HG02642 (cell line): ENCODE data around the gene NCAPG.

Source experiments
- ATAC-seq: cut with Tn5 transposase; IDR thresholded peaks from one replicate; pipeline ENCODE4 v1.9.1; 2021; ENCODE audit warnings: mild to moderate bottlenecking; ENCODE audit not compliant: unreplicated experiment, poor library complexity

NCAPG gene

DNA sequence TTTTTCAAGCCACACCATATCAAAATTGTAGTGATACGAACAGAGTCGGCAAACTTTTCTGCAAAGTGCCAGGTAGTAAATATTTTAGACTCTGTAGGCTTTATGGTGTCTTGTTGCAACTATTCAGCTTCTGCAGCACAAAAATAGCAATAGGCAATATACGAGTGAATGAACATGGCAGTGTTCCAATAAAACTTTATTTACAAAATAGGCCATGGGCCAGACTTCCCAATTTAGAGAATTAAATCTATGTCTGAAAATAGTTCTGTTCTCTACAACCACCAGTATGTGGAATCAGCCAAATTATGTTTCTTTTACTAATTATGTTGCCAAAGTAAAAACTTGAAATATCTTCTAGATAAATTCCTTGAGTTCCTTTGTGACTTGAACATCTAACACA lies 56.5 kb downstream of the NCAPG start:
- no peak for ATAC-seq

DNA sequence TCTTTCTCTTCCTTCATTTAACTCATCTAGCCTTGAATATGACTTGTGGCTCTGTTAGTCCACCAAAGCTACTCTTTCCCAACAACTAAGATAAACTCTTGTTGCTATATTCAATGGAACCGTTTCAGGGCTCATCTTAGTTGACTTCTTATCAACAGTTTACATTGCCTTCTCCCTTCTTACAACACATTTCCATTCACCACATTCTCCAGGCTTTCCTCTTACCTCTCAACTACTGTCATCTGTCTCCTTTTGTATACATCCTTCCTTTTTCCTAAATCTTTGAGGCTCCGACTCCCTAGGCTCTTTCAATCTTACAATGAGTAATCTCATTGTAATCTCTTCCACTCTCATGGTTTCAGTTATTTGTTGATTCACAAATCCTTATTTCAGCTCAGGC lies 58.5 kb downstream of the NCAPG start:
- ATAC-seq, result no peak

DNA sequence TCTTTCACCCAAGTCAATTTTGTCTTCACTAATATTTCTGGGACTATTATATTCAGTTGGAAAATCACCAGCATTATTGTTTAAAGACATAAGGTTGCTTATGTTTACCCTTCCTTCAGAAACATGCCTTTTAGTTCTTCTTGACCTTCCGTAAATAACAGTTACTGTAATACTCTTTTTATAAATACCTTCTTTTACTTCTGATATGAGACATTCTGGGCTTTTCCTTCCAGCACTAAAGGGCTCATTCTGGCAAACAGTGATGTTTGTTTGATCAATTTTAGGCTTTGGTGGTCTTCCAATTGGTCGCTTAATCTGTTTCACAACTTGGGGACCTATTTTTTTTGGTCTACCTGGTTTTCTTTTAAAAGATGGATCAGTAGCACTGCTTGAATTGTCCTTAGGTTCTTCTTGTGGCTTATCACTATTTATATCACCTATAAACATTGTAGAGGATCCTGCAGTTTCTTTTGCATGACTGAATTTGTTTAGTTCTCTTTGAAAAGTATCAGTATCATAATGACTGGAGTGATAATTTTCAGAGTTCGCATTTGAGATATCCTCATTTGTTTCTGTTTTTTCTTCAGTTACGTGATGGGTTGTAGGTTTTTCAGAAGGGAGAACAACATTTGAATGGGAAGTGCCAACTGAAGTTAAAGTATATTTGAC lies 64.8 kb downstream of the NCAPG start:
- peak; percentile 95 for ATAC-seq

DNA sequence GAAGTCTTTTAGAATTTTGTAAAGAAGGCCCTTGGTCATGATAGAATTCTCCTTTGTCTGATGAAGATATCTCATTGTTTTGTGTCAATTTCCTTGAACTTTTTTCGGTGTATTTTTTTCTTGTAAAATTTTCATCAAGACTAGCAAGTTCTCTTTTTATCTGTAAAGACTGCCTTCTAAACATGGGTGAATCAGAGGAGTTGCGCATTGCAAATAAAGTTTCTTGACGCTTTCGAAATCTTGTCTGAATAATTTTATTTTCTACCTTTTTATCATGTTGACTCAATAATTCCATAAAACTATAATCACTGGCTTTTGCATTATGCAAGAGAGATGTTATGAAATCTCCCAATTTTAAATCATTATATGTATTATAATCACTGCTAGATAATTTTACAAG lies 66.2 kb downstream of the NCAPG start:
- no peak for ATAC-seq

DNA sequence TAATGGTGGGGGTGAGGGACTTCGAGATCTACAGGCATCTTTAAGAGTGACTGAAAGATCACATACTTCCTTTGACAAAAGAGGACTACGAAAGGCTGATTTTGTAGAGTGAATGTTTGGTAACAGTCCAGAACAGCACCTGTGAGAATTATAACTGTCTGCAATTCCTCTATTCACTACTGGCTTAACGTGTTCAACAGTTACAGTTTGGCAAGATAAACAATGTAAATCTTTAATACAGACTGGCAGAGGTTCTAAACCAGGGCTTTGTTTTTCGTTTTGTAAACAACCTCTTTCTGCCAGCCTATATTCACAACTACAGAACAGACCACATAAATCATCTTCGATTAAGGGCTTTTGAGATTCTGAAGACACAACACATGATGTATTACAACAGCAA lies 66.9 kb downstream of the NCAPG start:
- no peak for ATAC-seq

DNA sequence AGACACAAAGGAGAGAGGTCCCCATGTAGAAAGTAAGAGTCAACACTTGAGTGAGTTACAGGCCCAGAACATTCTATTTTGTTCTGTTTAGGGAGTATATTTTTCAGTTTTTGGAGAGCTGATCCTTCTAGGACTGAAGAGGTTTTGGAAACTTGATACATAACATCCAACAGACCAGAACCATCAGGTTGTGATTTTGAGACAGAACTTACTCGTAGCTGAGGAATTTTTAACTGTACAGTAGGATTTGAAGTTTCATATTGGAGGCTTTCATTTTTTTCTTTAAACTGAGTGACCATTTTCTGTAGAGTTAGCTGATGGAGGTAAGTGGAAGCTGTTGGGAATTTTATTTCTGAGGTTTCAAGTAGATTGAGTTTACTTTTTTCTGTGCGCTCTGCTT lies 73.3 kb downstream of the NCAPG start:
- no peak for ATAC-seq

DNA sequence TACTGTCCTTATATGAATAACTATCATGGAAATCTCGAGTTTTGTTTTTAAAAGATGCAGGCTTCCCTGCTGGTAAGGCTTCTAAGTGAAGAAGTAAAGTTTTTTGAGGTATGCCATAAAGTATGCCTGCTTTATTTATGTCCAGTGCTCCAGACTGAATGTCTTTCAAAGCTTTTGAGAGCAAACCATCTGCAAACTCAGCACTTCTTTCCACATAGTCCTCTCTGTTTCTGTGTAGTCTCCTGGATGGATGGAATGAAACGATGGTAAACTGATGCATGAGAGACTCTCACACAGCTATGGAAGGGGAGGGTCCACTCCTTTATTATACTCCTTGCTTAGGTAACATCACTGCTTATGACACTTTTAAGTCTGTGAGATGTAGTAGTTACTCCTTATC lies 73.7 kb downstream of the NCAPG start:
- ATAC-seq, result no peak

DNA sequence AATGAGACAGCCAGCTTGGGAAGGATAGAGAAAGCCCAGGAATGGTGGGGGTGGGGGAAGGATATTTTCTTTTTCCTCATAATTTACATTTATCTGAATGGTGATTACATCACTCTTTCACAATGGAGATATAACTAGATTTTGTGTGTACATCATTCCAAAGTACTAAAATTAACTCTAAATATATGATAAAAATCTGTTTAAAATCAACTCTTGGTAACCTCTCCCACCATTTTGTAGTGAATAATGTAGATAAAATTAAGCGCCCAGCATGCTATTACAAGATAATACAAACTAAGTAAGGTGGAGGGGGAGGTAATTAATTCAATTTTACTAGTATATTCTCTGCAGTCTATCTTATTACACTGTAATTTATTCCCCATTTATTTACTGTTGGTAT lies 78.9 kb downstream of the NCAPG start:
- no peak for ATAC-seq

DNA sequence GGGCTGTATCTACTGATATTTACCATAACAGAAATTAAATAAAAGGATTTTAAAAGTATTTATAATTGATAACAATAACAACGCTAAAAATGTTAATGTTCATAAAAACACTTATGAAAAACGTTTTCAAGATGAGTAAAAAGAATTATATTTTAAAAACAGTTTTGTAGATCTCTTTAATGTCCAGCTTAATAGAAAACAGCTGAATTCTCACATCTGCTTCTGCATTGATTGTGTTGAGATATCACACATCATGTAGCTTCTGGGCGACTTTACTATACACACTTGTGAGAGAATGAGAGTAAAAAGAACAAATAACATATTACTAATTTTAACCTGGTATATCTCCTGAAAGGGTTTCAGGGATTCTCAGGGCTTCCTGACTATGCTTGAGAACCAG lies 83.6 kb downstream of the NCAPG start:
- no peak for ATAC-seq
